Smooth muscle cell (in vitro differentiated cells): Measurements from ENCODE around the gene CREB3L4. TPM values are rescaled to one million over a fixed set of nuclear protein-coding genes. Genes with fewer than 3 reads are reported as not detected.

Source experiments
- DNase-seq: peaks from one replicate; lab custom pipeline; 2025; ENCODE audit not compliant: unreplicated experiment; lab: John Stamatoyannopoulos, UW
- H2AFZ ChIP-seq: fragments of 200-600 bp; sonication (generic); 2 replicates; pipeline ENCODE4 v1.6.0; 2016; ENCODE audit warnings: antibody characterized with exemption, low read depth, mild to moderate bottlenecking
- H3F3A ChIP-seq: fragments of 200-600 bp; sonication (generic); 2 replicates; pipeline ENCODE4 v1.6.0; 2017; ENCODE audit warnings: antibody characterized with exemption, low read depth
- H3K27ac ChIP-seq: fragments of 200-600 bp; sonication (generic); 2 replicates; pipeline ENCODE4 v1.5.1; 2016; ENCODE audit warnings: low read depth, mild to moderate bottlenecking
- H3K27me3 ChIP-seq: fragments of 200-600 bp; sonication (generic); 2 replicates; pipeline ENCODE4 v1.6.1; 2016; ENCODE audit warnings: low read depth, mild to moderate bottlenecking
- H3K36me3 ChIP-seq: fragments of 200-600 bp; sonication (generic); 2 replicates; pipeline ENCODE4 v1.5.1; 2016; ENCODE audit warnings: low read depth
- H3K4me1 ChIP-seq: fragments of 200-600 bp; sonication (generic); 2 replicates; pipeline ENCODE4 v1.5.1; 2016; ENCODE audit warnings: low read depth
- H3K4me2 ChIP-seq: fragments of 200-600 bp; sonication (generic); 2 replicates; pipeline ENCODE4 v1.6.0; 2016; ENCODE audit warnings: mild to moderate bottlenecking
- H3K4me3 ChIP-seq: fragments of 200-600 bp; sonication (generic); 2 replicates; pipeline ENCODE4 v1.5.1; 2016; ENCODE audit warnings: mild to moderate bottlenecking
- H3K79me2 ChIP-seq: fragments of 200-600 bp; sonication (generic); 2 replicates; pipeline ENCODE4 v1.6.0; 2016; ENCODE audit warnings: low read depth, mild to moderate bottlenecking
- H3K9ac ChIP-seq: fragments of 200-600 bp; sonication (generic); 2 replicates; pipeline ENCODE4 v1.6.0; 2016; ENCODE audit warnings: low read depth
- H3K9me3 ChIP-seq: fragments of 200-600 bp; sonication (generic); replicated peaks from 2 replicates; pipeline ENCODE4 v1.5.1; 2016; ENCODE audit warnings: low read depth
- H4K20me1 ChIP-seq: fragments of 200-600 bp; sonication (generic); 2 replicates; pipeline ENCODE4 v1.6.0; 2016; ENCODE audit warnings: low read depth
- WGBS: methylation state at CpG from one replicate; pipeline ENCODE4 v1.1.7; 2016; ENCODE audit warnings: low lambda C conversion rate; 5-methylcytosine and 5-hydroxymethylcytosine counted together
- polyA plus RNA-seq: library from polyadenylated mRNA; unstranded; fragments of >200 nt; fragmentation: Nextera tagmentation; extraction: Ambion mirVana; gene quantifications from 2 replicates; pipeline ENCODE4 v1.2.1, GENCODE V29; 2016
- total RNA-seq: library from RNA; depleted of rRNA; stranded (reverse); fragments of >200 nt; gene quantifications from 2 replicates; pipeline ENCODE4 v1.2.3, GENCODE V29; 2014
- TF ChIP-seq, protein P1 (sequence below): fragments of 200-600 bp; sonication (generic); IDR thresholded peaks from 2 replicates; pipeline ENCODE4 v1.5.1; 2017; ENCODE audit warnings: borderline replicate concordance, mild to moderate bottlenecking, antibody characterized with exemption; ENCODE audit not compliant: insufficient read depth, poor library complexity, severe bottlenecking

Gene CREB3L4
- total and polyA plus RNA-seq, 2 experiments from 2014 or later = 9.0 to 14.9 TPM

DNA sequence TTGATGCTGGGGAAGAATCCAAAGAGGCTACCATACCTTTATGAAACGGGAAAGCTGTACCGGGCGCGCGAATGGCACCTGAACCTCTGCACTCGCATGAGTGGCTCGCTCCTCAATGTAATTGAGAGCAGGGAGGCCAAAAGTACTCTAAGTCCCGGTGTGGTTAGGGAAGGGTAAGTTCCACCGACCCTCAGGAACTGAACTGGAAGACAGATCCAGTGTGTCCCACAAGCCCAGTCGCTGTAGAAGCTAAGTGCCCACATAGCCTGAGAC lies 46.0 kb upstream of the CREB3L4 start:
- Histone ChIP-seq H3K36me3 (no peaks in the 10 kb centered on the region), H3K9ac (peak overlapping the region; percentile 95), H3K9me3 (no peaks in the 10 kb centered on the region), H2AFZ (peak overlapping the region; percentile 32), H3K27me3 (no peaks in the 10 kb centered on the region), H3K4me2 (peak overlapping the region; percentile 93), H3K27ac (peak overlapping the region; percentile 78), H4K20me1 (peaks cover 55% of the 10 kb centered on the region), H3K4me3 (peak overlapping the region; percentile 86), H3F3A (no peaks in the 10 kb centered on the region), H3K79me2 (peaks cover 59% of the 10 kb centered on the region), H3K4me1 (peaks cover 17% of the 10 kb centered on the region)
- no peak for DNase-seq
- WGBS = 2% methylated on average over 10 of the region's 10 CpGs
- TF ChIP-seq, protein P1, sequence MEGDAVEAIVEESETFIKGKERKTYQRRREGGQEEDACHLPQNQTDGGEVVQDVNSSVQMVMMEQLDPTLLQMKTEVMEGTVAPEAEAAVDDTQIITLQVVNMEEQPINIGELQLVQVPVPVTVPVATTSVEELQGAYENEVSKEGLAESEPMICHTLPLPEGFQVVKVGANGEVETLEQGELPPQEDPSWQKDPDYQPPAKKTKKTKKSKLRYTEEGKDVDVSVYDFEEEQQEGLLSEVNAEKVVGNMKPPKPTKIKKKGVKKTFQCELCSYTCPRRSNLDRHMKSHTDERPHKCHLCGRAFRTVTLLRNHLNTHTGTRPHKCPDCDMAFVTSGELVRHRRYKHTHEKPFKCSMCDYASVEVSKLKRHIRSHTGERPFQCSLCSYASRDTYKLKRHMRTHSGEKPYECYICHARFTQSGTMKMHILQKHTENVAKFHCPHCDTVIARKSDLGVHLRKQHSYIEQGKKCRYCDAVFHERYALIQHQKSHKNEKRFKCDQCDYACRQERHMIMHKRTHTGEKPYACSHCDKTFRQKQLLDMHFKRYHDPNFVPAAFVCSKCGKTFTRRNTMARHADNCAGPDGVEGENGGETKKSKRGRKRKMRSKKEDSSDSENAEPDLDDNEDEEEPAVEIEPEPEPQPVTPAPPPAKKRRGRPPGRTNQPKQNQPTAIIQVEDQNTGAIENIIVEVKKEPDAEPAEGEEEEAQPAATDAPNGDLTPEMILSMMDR = no peak

- TF ChIP-seq, protein P1 = peak; percentile 18
- Histone ChIP-seq H3K4me1 (peaks cover 17% of the 10 kb centered on the region), H4K20me1 (peaks cover 49% of the 10 kb centered on the region), H3K36me3 (no peaks in the 10 kb centered on the region), H3K27me3 (no peaks in the 10 kb centered on the region), H3K79me2 (peaks cover 53% of the 10 kb centered on the region), H3K27ac (peak overlapping the region; percentile 78), H3F3A (no peaks in the 10 kb centered on the region), H3K4me2 (peak overlapping the region; percentile 93), H3K9ac (peak overlapping the region; percentile 95), H2AFZ (peak overlapping the region; percentile 64), H3K9me3 (no peaks in the 10 kb centered on the region), H3K4me3 (peak overlapping the region; percentile 86)
- no peak for DNase-seq
- under 1% methylated on average over 43 of the region's 86 CpGs for WGBS
Measured at GRCh38 chr1:153922076-153922971, 45.4 kb upstream of the CREB3L4 start.

GRCh38 chr1:153922972-153923925 lies 44.5 kb upstream of the CREB3L4 start, which contains the start of gene GATAD2B:
TSS of gene GATAD2B (minus strand) at chr1:153922972. CDS start at chr1:153828347, 94,625 bp downstream.
- peak within 1 kb of the TSS; percentile 93 for H3K4me2 ChIP-seq
- TF ChIP-seq, protein P1 = no peak
- no peaks in the 10 kb centered on the region for H3K9me3 ChIP-seq
- H3K4me3 ChIP-seq = peak within 1 kb of the TSS; percentile 86
- peak within 1 kb of the TSS; percentile 78 for H3K27ac ChIP-seq
- H3K79me2 ChIP-seq = peaks cover 44% of the 10 kb centered on the region
- H2AFZ ChIP-seq = peak within 1 kb of the TSS; percentile 89
- no peaks in the 10 kb centered on the region for H3F3A ChIP-seq
- peaks cover 40% of the 10 kb centered on the region for H4K20me1 ChIP-seq
- H3K27me3 ChIP-seq = no peaks in the 10 kb centered on the region
- peak within 1 kb of the TSS; percentile 95 for H3K9ac ChIP-seq
- H3K36me3 ChIP-seq = no peaks in the 10 kb centered on the region
- DNase-seq = peak; percentile 89
- H3K4me1 ChIP-seq = peaks cover 17% of the 10 kb centered on the region
- WGBS = 1% methylated on average over 53 of the region's 53 CpGs
